ENCODE results near the gene PTTG1. TPM values are rescaled to one million over a fixed set of nuclear protein-coding genes. Genes with fewer than 3 reads are reported as not detected.
A peak's percentile ranks its signal among the peaks of the same experiment; 100 is the strongest.

Gene PTTG1
- total RNA-seq, 1 experiment from 2014 or later, result 245 TPM

DNA sequence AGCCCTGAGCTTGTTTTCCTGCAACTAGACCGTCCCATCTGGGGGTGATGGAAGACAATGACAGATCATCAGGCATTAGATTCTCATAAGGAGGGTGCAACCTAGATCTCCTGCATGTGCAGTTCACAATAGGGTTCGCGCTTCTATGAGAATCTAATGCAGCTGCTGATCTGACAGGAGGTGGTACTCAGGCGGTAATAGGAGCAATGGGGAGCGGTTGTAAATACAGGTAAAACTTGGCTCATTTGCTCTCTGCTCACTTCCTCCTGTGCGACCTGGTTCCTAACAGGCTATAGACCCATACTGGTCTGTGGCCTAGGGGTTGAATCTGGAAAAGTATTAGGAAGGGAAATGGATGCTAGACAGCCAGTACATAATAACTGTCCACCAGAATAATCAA is 39.7 kb downstream of the PTTG1 start:
- DNase-seq (no peak), ATAC-seq (no peak)
- Histone ChIP-seq H3F3A (ENCODE audit: low read length, unreplicated experiment) (no peaks in the 10 kb centered on the region), H3K36me3 (ENCODE audit: low read depth, low read length) (no peaks in the 10 kb centered on the region), H3K27me3 (ENCODE audit: low read length) (no peaks in the 10 kb centered on the region), H2AFZ (ENCODE audit: low read length) (no peak overlapping the region), H3K9me2 (replicated peaks; ENCODE audit: low read length) (no peaks in the 10 kb centered on the region), H3K4me2 (ENCODE audit: low read length) (no peak overlapping the region), H3K27ac (ENCODE audit: low read length) (no peak overlapping the region), H3K9ac (ENCODE audit: low read length) (no peak overlapping the region), H3K4me3 (ENCODE audit: low read length) (no peak overlapping the region), H3K9me3 (ENCODE audit: low read length) (no peaks in the 10 kb centered on the region), H3K79me2 (ENCODE audit: low read length) (no peaks in the 10 kb centered on the region), H3K4me1 (ENCODE audit: insufficient read depth, low read length) (peaks cover 23% of the 10 kb centered on the region), H4K20me1 (ENCODE audit: low read length) (no peaks in the 10 kb centered on the region)
- no TSS peak for BruUV-seq (replicated peaks)
- ChIA-PET CTCF (interaction anchor here (1.6 kb wide), 1 partner anchor 23 kb away, joined by 8 read pairs; no protein-coding TSS in a partner anchor), POLR2A (ENCODE audit: unreplicated experiment) (no interaction called here)
- intact Hi-C loops (cut with micrococcal nuclease), result loop anchor here (5.0 kb wide), 1 partner anchor 39 kb away; the partner anchor contains the start of gene PTTG1
- TF ChIP-seq CTCF (conservative IDR thresholded peaks at IDR 0.05; ENCODE audit: low read depth, low read length) (no peak), EZH2 (IDR thresholded peaks at IDR 0.05; ENCODE audit: low read length, unreplicated experiment) (no peak), EZH2phosphoT487 (IDR thresholded peaks at IDR 0.05; ENCODE audit: borderline replicate concordance, low read length) (no peak)

- CTCF ChIA-PET, result no interaction called here
- Histone ChIP-seq H3K4me1 (ENCODE audit: insufficient read depth, low read length) (peaks cover 31% of the 10 kb centered on the region), H3K9me2 (replicated peaks; ENCODE audit: low read length) (no peaks in the 10 kb centered on the region), H3K9me3 (ENCODE audit: low read length) (no peaks in the 10 kb centered on the region), H4K20me1 (ENCODE audit: low read length) (no peaks in the 10 kb centered on the region), H3K27me3 (ENCODE audit: low read length) (no peaks in the 10 kb centered on the region), H3K36me3 (ENCODE audit: low read depth, low read length) (no peaks in the 10 kb centered on the region), H3K9ac (ENCODE audit: low read length) (no peak overlapping the region), H3K4me3 (ENCODE audit: low read length) (no peak overlapping the region), H3K79me2 (ENCODE audit: low read length) (no peaks in the 10 kb centered on the region), H3K27ac (ENCODE audit: low read length) (no peak overlapping the region), H3F3A (ENCODE audit: low read length, unreplicated experiment) (no peaks in the 10 kb centered on the region), H3K4me2 (ENCODE audit: low read length) (no peak overlapping the region), H2AFZ (ENCODE audit: low read length) (no peak overlapping the region)
- ATAC-seq (no peak), DNase-seq (no peak)
- BruUV-seq (replicated peaks), result no TSS peak
- no peak for TF ChIP-seq EZH2phosphoT487 (IDR thresholded peaks at IDR 0.05; ENCODE audit: borderline replicate concordance, low read length)
- POLR2A ChIA-PET (ENCODE audit: unreplicated experiment), result no interaction called here
- intact Hi-C loops (cut with micrococcal nuclease), result loop anchor here (5.0 kb wide), 1 partner anchor 40 kb away; the partner anchor contains the start of gene PTTG1
Observed at GRCh38 chr5:160462167-160462566, 40.5 kb downstream of the PTTG1 start.

DNA sequence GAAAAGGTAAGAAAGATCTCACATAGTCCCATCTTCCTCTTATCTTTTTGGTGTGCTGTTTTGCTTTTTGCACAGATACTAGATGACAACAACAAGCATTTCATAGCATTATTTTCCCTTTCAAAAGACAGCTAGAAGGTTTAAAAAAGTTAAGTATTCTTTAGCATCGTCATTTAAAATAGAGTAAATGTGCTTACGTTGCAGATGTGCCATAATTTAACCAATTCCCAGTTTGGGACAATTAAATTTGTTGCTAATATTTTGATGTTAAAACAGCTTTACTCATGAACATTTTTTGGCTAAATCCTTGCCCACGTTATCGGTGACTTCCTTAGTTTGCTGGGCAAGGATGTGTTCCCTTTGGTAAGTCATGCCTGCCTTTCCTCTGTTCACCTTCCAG is 41.6 kb downstream of the PTTG1 start:
- H3K79me2 ChIP-seq (ENCODE audit: low read length), result no peaks in the 10 kb centered on the region
- DNase-seq (no peak), ATAC-seq (no peak)
- BruUV-seq (replicated peaks), result no TSS peak
- H3K9me3 ChIP-seq (ENCODE audit: low read length), result no peaks in the 10 kb centered on the region
- no peak for TF ChIP-seq CTCF (conservative IDR thresholded peaks at IDR 0.05; ENCODE audit: low read depth, low read length)
- no peak for TF ChIP-seq EZH2phosphoT487 (IDR thresholded peaks at IDR 0.05; ENCODE audit: borderline replicate concordance, low read length)
- TF ChIP-seq EZH2 (IDR thresholded peaks at IDR 0.05; ENCODE audit: low read length, unreplicated experiment), result no peak
- H3K27ac ChIP-seq (ENCODE audit: low read length), result peak overlapping the region; percentile 54
- no peaks in the 10 kb centered on the region for H3K36me3 ChIP-seq (ENCODE audit: low read depth, low read length)
- H3K4me2 ChIP-seq (ENCODE audit: low read length), result peak overlapping the region; percentile 80
- H3K9ac ChIP-seq (ENCODE audit: low read length), result no peak overlapping the region
- no peaks in the 10 kb centered on the region for H3K27me3 ChIP-seq (ENCODE audit: low read length)
- ChIA-PET CTCF (interaction anchor here (0.6 kb wide), 1 partner anchor 383 kb away, joined by 3 read pairs; no protein-coding TSS in a partner anchor), POLR2A (ENCODE audit: unreplicated experiment) (interaction anchor here (0.5 kb wide), 1 partner anchor 357 kb away, joined by 3 read pairs; no protein-coding TSS in a partner anchor)
- no peaks in the 10 kb centered on the region for H3K9me2 ChIP-seq (replicated peaks; ENCODE audit: low read length)
- no peaks in the 10 kb centered on the region for H3F3A ChIP-seq (ENCODE audit: low read length, unreplicated experiment)
- no peaks in the 10 kb centered on the region for H4K20me1 ChIP-seq (ENCODE audit: low read length)
- H3K4me3 ChIP-seq (ENCODE audit: low read length), result peak overlapping the region; percentile 7; the same call in 1 of the 2 replicates
- no peak overlapping the region for H2AFZ ChIP-seq (ENCODE audit: low read length)
- H3K4me1 ChIP-seq (ENCODE audit: insufficient read depth, low read length), result peaks cover 41% of the 10 kb centered on the region
- intact Hi-C loops (cut with micrococcal nuclease), result loop anchor here (5.0 kb wide), 1 partner anchor 41 kb away; the partner anchor contains the start of gene PTTG1

Measured in PC-3 (cell line).